Kidney epithelial cell (primary cell): ENCODE results near the gene SNAP25. TPM values are rescaled to one million over a fixed set of nuclear protein-coding genes. Genes with fewer than 3 reads are reported as not detected.
A peak's percentile ranks its signal among the peaks of the same experiment; 100 is the strongest.

Experiments used
- DNase-seq: peaks from one replicate; pipeline ENCODE4 v3.0.0-alpha.2; 2010; ENCODE audit warnings: low read depth
- H3K27me3 ChIP-seq: 2 replicates; pipeline ENCODE4 v1.6.0; 2011; ENCODE audit warnings: low read length; ENCODE audit not compliant: control insufficient read depth, insufficient read depth
- H3K36me3 ChIP-seq: 2 replicates; pipeline ENCODE4 v1.5.1; 2011; ENCODE audit warnings: low read length; ENCODE audit not compliant: control insufficient read depth, insufficient read depth
- H3K4me3 ChIP-seq: 2 replicates; pipeline ENCODE4 v1.5.1; 2011; ENCODE audit warnings: low read depth, mild to moderate bottlenecking, control low read depth, low read length
- CTCF ChIP-seq: IDR thresholded peaks from 2 replicates; pipeline ENCODE4 v1.5.1; 2011; ENCODE audit warnings: mild to moderate bottlenecking, moderate library complexity, low read length, control low read depth, inconsistent platforms; ENCODE audit not compliant: insufficient read depth, poor library complexity, severe bottlenecking
- total RNA-seq: library from RNA; depleted of rRNA; stranded (reverse); fragments of >200 nt; gene quantifications from 2 replicates; pipeline ENCODE4 v1.2.3, GENCODE V29; 2015

Gene SNAP25
- total RNA-seq, 1 donor from 2014 or later: 1.0 TPM

GRCh38 chr20:10303852-10304251 lies 85.2 kb downstream of the SNAP25 start:
- no peak for DNase-seq
- Histone ChIP-seq H3K36me3 (no peaks in the 10 kb centered on the region), H3K4me3 (no peak overlapping the region), H3K27me3 (no peaks in the 10 kb centered on the region)
- TF ChIP-seq CTCF: no peak

GRCh38 chr20:10304471-10305046 lies 85.9 kb downstream of the SNAP25 start:
- H3K27me3 ChIP-seq: no peaks in the 10 kb centered on the region
- H3K4me3 ChIP-seq: no peak overlapping the region
- no peak for DNase-seq
- no peak for TF ChIP-seq CTCF
- H3K36me3 ChIP-seq: no peaks in the 10 kb centered on the region

- H3K27me3 ChIP-seq: no peaks in the 10 kb centered on the region
- peak; percentile 41 for DNase-seq
- no peak for TF ChIP-seq CTCF
- H3K36me3 ChIP-seq: no peaks in the 10 kb centered on the region
- H3K4me3 ChIP-seq: no peak overlapping the region
Observed at GRCh38 chr20:10306440-10307358, 88.1 kb downstream of the SNAP25 start.

- DNase-seq: no peak
- no peak for TF ChIP-seq CTCF
- Histone ChIP-seq H3K36me3 (no peaks in the 10 kb centered on the region), H3K4me3 (no peak overlapping the region), H3K27me3 (no peaks in the 10 kb centered on the region)
Observed at GRCh38 chr20:10307359-10307735, 88.7 kb downstream of the SNAP25 start.

- Histone ChIP-seq H3K4me3 (no peak overlapping the region), H3K27me3 (no peaks in the 10 kb centered on the region), H3K36me3 (no peaks in the 10 kb centered on the region)
- DNase-seq: no peak
- TF ChIP-seq CTCF: no peak
Observed at GRCh38 chr20:10308652-10309051, 90.0 kb downstream of the SNAP25 start.

- H3K36me3 ChIP-seq: no peaks in the 10 kb centered on the region
- peak; percentile 29 for DNase-seq
- TF ChIP-seq CTCF: no peak
- H3K4me3 ChIP-seq: no peak overlapping the region
- H3K27me3 ChIP-seq: no peaks in the 10 kb centered on the region
Observed at GRCh38 chr20:10309326-10309725, 90.7 kb downstream of the SNAP25 start.
